Neural progenitor cell (in vitro differentiated cells): Measurements from ENCODE around the gene TXNL4B. TPM values are rescaled to one million over a fixed set of nuclear protein-coding genes. Genes with fewer than 3 reads are reported as not detected.
A peak's percentile ranks its signal among the peaks of the same experiment; 100 is the strongest.
"Not testable (repeated sequence)": the region's sequence is repeated elsewhere in the genome, so short reads cannot be mapped to it uniquely, and the experiment has no call there.

Experiments
- DNase-seq: peaks from one replicate; pipeline ENCODE4 v3.0.0-alpha.2; 2016; ENCODE audit warnings: low spot score
- H2AFZ ChIP-seq: fragments of 200-600 bp; sonication (generic); replicated peaks from 2 replicates; pipeline ENCODE4 v1.6.1; 2016; ENCODE audit warnings: antibody characterized with exemption
- H3F3A ChIP-seq: fragments of 200-600 bp; sonication (generic); 2 replicates; pipeline ENCODE4 v1.6.1; 2016; ENCODE audit warnings: antibody characterized with exemption, low read depth
- H3K27ac ChIP-seq: fragments of 200-600 bp; sonication (generic); 2 replicates; pipeline ENCODE4 v1.5.1; 2016; ENCODE audit warnings: mild to moderate bottlenecking
- H3K27me3 ChIP-seq: fragments of 200-600 bp; sonication (generic); 2 replicates; pipeline ENCODE4 v1.6.1; 2016; ENCODE audit warnings: mild to moderate bottlenecking, moderate library complexity
- H3K36me3 ChIP-seq: fragments of 200-600 bp; sonication (generic); 2 replicates; pipeline ENCODE4 v1.5.1; 2016
- H3K4me1 ChIP-seq: fragments of 200-600 bp; sonication (generic); 2 replicates; pipeline ENCODE4 v1.6.1; 2016; ENCODE audit warnings: mixed run types
- H3K4me2 ChIP-seq: fragments of 200-600 bp; sonication (generic); 2 replicates; pipeline ENCODE4 v1.6.1; 2016
- H3K4me3 ChIP-seq: fragments of 200-600 bp; sonication (generic); 2 replicates; pipeline ENCODE4 v1.5.1; 2016
- H3K79me2 ChIP-seq: fragments of 200-600 bp; sonication (generic); 2 replicates; pipeline ENCODE4 v1.6.1; 2016; ENCODE audit warnings: low read depth
- H3K9ac ChIP-seq: fragments of 200-600 bp; sonication (generic); 2 replicates; pipeline ENCODE4 v1.6.1; 2016
- H3K9me3 ChIP-seq: fragments of 200-600 bp; sonication (generic); 2 replicates; pipeline ENCODE4 v1.5.1; 2016; ENCODE audit warnings: low read depth
- H4K20me1 ChIP-seq: fragments of 200-600 bp; sonication (generic); 2 replicates; pipeline ENCODE4 v1.6.1; 2016; ENCODE audit warnings: low read depth
- H3K27ac Mint-ChIP-seq: 3 replicates; pipeline ENCODE4 v1.8.0; 2021; ENCODE audit warnings: mixed read lengths
- H3K27me3 Mint-ChIP-seq: 2 replicates; pipeline ENCODE4 v1.8.0; 2022; ENCODE audit warnings: low read depth, mild to moderate bottlenecking, inconsistent platforms, moderate library complexity, mixed read lengths; ENCODE audit not compliant: insufficient read depth
- H3K36me3 Mint-ChIP-seq: 3 replicates; pipeline ENCODE4 v1.8.0; 2021; ENCODE audit warnings: mixed read lengths
- H3K4me1 Mint-ChIP-seq: 3 replicates; pipeline ENCODE4 v1.8.0; 2021; ENCODE audit warnings: mixed read lengths
- H3K4me3 Mint-ChIP-seq: 3 replicates; pipeline ENCODE4 v1.8.0; 2021; ENCODE audit warnings: mild to moderate bottlenecking, moderate library complexity, mixed read lengths
- H3K9me3 Mint-ChIP-seq: 3 replicates; pipeline ENCODE4 v1.8.0; 2020; ENCODE audit warnings: mixed read lengths
- EZH2 ChIP-seq: fragments of 200-600 bp; sonication (generic); IDR thresholded peaks from 2 replicates; pipeline ENCODE4 v1.6.1; 2017; ENCODE audit warnings: antibody characterized with exemption, mild to moderate bottlenecking, moderate library complexity
- EZH2phosphoT487 ChIP-seq: fragments of 200-600 bp; sonication (generic); IDR thresholded peaks from 2 replicates; pipeline ENCODE4 v1.6.1; 2017; ENCODE audit warnings: antibody characterized with exemption
- total RNA-seq: library from RNA; depleted of rRNA; stranded (reverse); fragments of >200 nt; gene quantifications from 2 replicates; pipeline ENCODE4 v1.2.3, GENCODE V29; 2015; ENCODE audit warnings: low replicate concordance
- TF ChIP-seq, protein P1 (sequence below): fragments of 200-600 bp; sonication (generic); IDR thresholded peaks from 2 replicates; pipeline ENCODE4 v1.5.1; 2017; ENCODE audit warnings: antibody characterized with exemption, mild to moderate bottlenecking

TXNL4B gene
- total RNA-seq, 1 donor from 2014 or later, result 23.4 TPM

- H4K20me1 ChIP-seq, result no peaks in the 10 kb centered on the region
- H3K27ac ChIP-seq, result no peak overlapping the region
- Mint-ChIP-seq H3K9me3 (no peaks in the 10 kb centered on the region), H3K27ac (no peak overlapping the region), H3K36me3 (peaks cover 24% of the 10 kb centered on the region), H3K4me3 (no peak overlapping the region), H3K27me3 (peaks cover under 1% of the 10 kb centered on the region), H3K4me1 (no peaks in the 10 kb centered on the region)
- no peak overlapping the region for H3K9ac ChIP-seq
- TF ChIP-seq EZH2phosphoT487 (no peak), EZH2 (no peak)
- TF ChIP-seq, protein P1, sequence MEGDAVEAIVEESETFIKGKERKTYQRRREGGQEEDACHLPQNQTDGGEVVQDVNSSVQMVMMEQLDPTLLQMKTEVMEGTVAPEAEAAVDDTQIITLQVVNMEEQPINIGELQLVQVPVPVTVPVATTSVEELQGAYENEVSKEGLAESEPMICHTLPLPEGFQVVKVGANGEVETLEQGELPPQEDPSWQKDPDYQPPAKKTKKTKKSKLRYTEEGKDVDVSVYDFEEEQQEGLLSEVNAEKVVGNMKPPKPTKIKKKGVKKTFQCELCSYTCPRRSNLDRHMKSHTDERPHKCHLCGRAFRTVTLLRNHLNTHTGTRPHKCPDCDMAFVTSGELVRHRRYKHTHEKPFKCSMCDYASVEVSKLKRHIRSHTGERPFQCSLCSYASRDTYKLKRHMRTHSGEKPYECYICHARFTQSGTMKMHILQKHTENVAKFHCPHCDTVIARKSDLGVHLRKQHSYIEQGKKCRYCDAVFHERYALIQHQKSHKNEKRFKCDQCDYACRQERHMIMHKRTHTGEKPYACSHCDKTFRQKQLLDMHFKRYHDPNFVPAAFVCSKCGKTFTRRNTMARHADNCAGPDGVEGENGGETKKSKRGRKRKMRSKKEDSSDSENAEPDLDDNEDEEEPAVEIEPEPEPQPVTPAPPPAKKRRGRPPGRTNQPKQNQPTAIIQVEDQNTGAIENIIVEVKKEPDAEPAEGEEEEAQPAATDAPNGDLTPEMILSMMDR, result no peak
- no peak for DNase-seq
- H3K9me3 ChIP-seq, result no peaks in the 10 kb centered on the region
- H3K4me2 ChIP-seq, result no peak overlapping the region
- no peaks in the 10 kb centered on the region for H3K4me1 ChIP-seq
- no peaks in the 10 kb centered on the region for H3K79me2 ChIP-seq
- no peaks in the 10 kb centered on the region for H3K36me3 ChIP-seq
- H3K4me3 ChIP-seq, result no peak overlapping the region
- no peak overlapping the region for H2AFZ ChIP-seq
- no peaks in the 10 kb centered on the region for H3K27me3 ChIP-seq
- H3F3A ChIP-seq, result no peaks in the 10 kb centered on the region
Measured at GRCh38 chr16:72083778-72084404, 9.5 kb downstream of the TXNL4B start.

GRCh38 chr16:72076991-72077706 is 16.3 kb downstream of the TXNL4B start:
- not testable (repeated sequence) for H3K9me3 Mint-ChIP-seq, H3K4me3 ChIP-seq, H3K79me2 ChIP-seq, H3K9me3 ChIP-seq, H4K20me1 ChIP-seq, H3K4me3 Mint-ChIP-seq, H3K27ac Mint-ChIP-seq, H3K36me3 Mint-ChIP-seq, H3K27ac ChIP-seq, H3K27me3 Mint-ChIP-seq, H3K4me1 Mint-ChIP-seq, H3K27me3 ChIP-seq, H3K36me3 ChIP-seq, DNase-seq, H3K4me2 ChIP-seq, H3K9ac ChIP-seq, H2AFZ ChIP-seq
- Histone ChIP-seq H3F3A (peaks cover 11% of the 10 kb centered on the region), H3K4me1 (peaks cover 15% of the 10 kb centered on the region)

GRCh38 chr16:72075067-72075466 is 18.4 kb downstream of the TXNL4B start:
- not testable (repeated sequence) for H3K4me1 Mint-ChIP-seq, H3K4me3 ChIP-seq, H3K4me3 Mint-ChIP-seq, H3K36me3 ChIP-seq, H4K20me1 ChIP-seq, H3K4me2 ChIP-seq, H3K27me3 ChIP-seq, H3K27ac ChIP-seq, H2AFZ ChIP-seq, H3K9me3 ChIP-seq, H3K27ac Mint-ChIP-seq, H3K36me3 Mint-ChIP-seq, H3K27me3 Mint-ChIP-seq, H3K9ac ChIP-seq, H3K9me3 Mint-ChIP-seq, DNase-seq, H3K79me2 ChIP-seq
- H3F3A ChIP-seq, result peaks cover 12% of the 10 kb centered on the region
- H3K4me1 ChIP-seq, result peaks cover 20% of the 10 kb centered on the region

- H3K27ac Mint-ChIP-seq, result no peak overlapping the region
- H3K27me3 Mint-ChIP-seq, result peaks cover 2% of the 10 kb centered on the region
- Histone ChIP-seq H3K27me3 (no peaks in the 10 kb centered on the region), H2AFZ (peak overlapping the region; percentile 93), H3K9me3 (no peaks in the 10 kb centered on the region), H3K9ac (no peak overlapping the region), H3K4me1 (peaks cover 20% of the 10 kb centered on the region), H4K20me1 (no peaks in the 10 kb centered on the region), H3K79me2 (no peaks in the 10 kb centered on the region), H3K4me2 (no peak overlapping the region), H3K4me3 (no peak overlapping the region), H3K27ac (no peak overlapping the region), H3K36me3 (no peaks in the 10 kb centered on the region), H3F3A (peaks cover 12% of the 10 kb centered on the region)
- H3K4me3 Mint-ChIP-seq, result no peak overlapping the region
- no peak for DNase-seq
- no peak for TF ChIP-seq EZH2
- no peak for TF ChIP-seq EZH2phosphoT487
- TF ChIP-seq, protein P1, result no peak
- no peaks in the 10 kb centered on the region for H3K36me3 Mint-ChIP-seq
- H3K9me3 Mint-ChIP-seq, result no peaks in the 10 kb centered on the region
- H3K4me1 Mint-ChIP-seq, result peaks cover 6% of the 10 kb centered on the region
Measured at GRCh38 chr16:72073560-72074230, 19.7 kb downstream of the TXNL4B start.
